Measurements from ENCODE around the gene ING3. TPM values are rescaled to one million over a fixed set of nuclear protein-coding genes. Genes with fewer than 3 reads are reported as not detected.

Gene ING3, protein sequence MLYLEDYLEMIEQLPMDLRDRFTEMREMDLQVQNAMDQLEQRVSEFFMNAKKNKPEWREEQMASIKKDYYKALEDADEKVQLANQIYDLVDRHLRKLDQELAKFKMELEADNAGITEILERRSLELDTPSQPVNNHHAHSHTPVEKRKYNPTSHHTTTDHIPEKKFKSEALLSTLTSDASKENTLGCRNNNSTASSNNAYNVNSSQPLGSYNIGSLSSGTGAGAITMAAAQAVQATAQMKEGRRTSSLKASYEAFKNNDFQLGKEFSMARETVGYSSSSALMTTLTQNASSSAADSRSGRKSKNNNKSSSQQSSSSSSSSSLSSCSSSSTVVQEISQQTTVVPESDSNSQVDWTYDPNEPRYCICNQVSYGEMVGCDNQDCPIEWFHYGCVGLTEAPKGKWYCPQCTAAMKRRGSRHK
- total RNA-seq = 10 to 100 TPM; 13.6 to 15.6 TPM
- long read RNA-seq, transcript ING3-201 (12 exons, 3,777 nt) = major isoform, 8 of 10 reads
- long read RNA-seq, partial matches to known transcripts = 0 of 10 reads
- long read RNA-seq, other reads (novel, unspliced or antisense) = 1 of 10 reads

DNA sequence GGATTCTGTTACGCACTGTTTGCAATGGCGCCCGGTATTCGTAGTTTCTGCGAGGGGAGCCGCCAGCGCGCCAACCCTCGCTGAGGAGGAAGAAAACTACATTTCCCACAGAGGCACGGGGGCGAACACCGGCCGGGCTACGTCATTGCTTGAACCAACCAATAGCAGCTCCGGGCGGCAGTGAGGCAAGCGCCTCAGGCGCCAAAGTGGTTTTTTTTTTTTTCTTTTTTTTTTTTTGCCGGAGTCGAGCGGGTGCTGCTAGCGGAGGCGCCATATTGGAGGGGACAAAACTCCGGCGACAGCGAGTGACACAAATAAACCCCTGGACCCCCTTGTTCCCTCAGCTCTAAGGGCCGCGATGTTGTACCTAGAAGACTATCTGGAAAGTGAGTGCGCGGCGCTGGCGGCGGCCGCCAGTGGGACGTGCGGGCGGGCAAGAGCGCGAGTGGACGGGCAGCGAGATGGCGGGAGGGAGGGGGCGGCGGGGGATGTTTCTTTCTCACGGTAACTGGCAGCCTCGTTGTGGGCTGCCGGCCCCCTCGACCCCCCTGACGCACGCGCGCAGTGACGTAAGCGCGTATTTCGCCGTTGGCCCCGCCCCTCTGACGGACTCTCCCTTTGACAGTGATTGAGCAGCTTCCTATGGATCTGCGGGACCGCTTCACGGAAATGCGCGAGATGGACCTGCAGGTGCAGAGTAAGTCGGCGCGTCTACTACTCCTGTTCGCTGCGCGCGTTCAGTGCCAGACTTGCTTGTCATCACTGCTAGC, at the start of gene ING3:
ING3 (plus strand) TSS at position 239 of the 770 bp plus-strand sequence; CDS start at position 359, 120 bp downstream.
- intact Hi-C loops (cut with DNase I, micrococcal nuclease) = no loop called here
- peak; percentile 98 for DNase-seq
- ATAC-seq = peak; percentile 94

DNA sequence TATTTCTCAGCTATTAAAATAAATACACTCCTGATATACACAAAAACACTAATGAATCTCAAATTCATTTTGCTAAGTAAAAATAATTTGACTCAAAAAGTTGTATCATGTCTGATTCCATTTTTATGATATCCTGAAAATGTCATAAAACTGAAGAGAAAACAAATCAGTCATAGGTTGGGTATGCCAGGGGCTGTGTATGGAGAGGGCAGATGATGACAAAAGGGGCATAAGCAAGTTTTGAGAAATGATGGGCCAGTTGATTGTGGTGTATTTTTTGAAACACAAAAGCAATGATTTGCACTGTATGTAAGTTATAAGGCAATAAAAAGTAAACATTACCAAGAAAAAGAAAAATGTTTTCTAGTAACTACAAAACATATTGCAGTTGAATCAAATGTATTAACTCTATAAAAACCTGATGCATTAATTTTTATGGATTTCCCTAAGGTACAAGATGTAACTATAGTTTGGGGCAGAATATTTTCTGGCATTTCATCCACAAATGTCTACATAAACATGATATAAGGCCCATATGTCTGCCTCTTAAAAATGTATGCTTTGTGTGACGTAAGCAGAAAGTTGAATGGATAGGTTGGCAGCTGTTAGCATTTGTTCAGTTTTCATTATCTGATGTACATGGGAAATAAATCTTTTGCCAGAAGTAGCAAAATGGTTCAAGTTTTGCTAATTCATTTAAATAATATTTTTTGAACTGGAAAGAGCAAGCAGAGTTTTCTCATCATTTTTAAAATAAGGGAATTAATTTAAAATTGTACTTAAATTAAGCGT, 35.1 kb upstream of the ING3 start:
- intact Hi-C loops (cut with DNase I, micrococcal nuclease) = no loop called here
- ATAC-seq = no peak
- no peak for DNase-seq

DNA sequence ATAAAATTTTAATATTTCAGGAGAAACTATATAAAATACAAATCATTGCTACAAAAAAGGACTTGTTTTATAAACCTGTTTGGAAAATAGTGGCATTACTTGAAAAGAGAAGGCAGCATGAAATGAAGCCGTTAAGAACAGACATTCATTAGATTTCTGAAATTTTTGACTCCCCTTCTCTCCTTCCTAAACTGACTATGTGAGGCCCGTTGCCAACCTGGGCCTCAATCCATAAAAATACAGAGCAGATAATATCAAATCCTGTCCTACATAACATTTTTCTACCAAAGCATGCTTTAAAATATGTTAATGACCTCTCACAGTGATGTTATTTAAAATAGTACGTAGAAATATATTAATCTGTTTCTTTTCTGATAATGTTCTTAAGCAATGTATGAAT, 34.5 kb upstream of the ING3 start:
- intact Hi-C loops (cut with DNase I, micrococcal nuclease) = no loop called here
- no peak for ATAC-seq
- DNase-seq = no peak

DNA sequence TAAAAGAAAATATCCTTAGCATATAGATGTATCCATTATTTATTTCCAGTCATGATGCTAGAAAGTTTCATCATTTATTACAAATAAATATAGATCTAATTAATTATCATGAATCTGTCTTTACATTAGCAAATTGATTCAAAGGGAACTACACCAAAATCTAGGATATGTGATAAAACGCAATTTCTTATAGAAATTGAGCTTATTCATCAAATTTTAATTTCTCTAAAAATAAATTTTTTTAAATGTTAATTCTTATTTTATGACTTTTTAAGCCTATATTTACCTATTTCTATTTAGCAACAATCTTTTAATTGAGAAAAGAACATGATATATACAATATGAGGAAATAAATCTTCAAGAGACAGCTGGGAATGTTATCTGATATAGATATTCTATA, 34.0 kb upstream of the ING3 start:
- intact Hi-C loops (cut with DNase I, micrococcal nuclease) = no loop called here
- no peak for ATAC-seq
- DNase-seq = no peak

DNA sequence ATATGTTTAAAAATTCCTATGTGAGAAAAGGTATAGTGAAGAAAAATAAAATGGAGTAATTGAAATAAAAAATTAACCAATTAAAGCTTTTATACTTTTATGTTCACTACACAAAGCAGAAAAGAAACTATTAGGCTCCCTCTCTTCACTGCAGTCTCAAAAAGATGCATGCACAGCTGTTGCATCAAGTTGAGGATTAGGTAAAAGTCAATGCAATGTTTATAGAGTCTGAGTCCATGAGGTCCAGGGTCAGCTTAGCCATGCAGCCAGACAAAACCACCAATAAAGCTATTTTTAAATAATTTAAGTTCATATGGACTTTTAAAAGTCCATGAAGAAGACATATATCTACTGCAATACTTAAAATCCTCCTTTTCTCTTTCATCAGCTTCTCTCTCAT, 31.1 kb upstream of the ING3 start:
- intact Hi-C loops (cut with DNase I, micrococcal nuclease) = no loop called here
- ATAC-seq (no peak), DNase-seq (no peak)

DNA sequence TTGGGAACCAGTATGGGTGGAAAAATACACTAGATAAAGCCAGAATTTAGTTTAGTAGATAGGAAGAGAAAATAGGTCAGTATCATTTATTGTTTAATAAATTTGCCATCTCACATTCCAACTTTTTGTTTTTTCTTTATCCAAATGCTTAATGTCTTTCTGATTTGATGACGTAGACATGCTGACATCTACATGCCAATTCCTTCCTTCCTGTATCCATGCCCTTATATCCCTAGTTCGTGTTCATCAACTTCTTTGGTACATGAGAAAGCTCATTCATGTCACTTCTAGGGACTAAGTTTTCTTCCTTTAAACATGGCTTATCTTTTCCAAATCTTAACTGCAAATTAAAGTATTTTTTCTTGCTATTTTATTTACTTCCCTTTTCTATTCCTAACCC, 30.5 kb upstream of the ING3 start:
- DNase-seq = no peak

DNA sequence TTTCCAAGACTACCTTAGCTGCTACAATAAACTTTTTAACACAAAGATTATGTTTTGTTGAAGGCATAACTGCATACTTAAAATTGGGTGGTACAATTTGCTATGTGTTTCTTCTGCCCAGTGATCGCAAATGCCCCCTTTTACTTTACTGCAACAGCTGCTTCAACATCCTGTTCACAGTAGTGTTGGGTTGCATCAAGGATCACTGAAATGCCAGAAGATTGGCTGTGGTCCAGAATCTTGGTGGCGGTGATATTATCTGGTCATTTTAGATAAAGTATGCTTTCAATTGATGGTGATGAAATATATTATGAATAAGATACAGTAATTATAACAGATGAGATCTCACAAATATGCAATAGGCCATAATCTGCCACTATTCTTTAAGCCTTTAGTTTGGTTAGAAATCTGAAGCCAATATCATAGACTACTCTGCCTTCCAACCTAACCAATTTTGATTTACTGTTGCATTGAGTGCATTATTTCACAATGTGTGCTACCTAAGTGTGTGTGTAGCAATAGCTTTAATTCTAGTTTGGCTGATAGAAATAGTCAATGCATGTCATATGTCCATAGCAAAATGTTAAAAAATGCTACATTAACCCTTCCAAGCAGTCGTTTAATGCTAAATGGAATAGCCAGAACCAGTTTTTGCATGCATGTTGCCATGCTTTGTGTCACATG, 29.8 kb upstream of the ING3 start:
- intact Hi-C loops (cut with DNase I, micrococcal nuclease) = no loop called here
- DNase-seq (no peak), ATAC-seq (no peak)

More for the DNA sequence above, 30.5 kb upstream of the ING3 start:
- ATAC-seq = no peak
- intact Hi-C loops (cut with DNase I, micrococcal nuclease) = no loop called here

DNA sequence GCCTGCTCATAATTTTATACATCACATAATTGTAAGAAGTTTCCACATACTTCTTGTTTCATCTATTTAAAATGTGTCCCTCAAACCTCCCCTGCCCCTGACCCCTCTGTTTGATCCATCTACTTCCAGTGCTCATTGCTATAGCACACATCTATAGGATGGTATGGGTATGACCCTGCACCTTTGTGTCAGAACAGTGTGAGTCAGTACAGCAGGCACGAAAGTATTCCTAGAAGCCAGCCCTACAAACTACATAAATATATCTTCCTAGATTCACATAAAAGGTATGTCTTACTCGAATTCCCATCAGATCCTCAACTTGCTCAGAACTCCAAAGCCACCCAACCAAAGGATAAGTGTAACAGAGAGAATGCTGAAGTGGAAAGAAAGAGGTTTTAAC, 25.7 kb upstream of the ING3 start:
- intact Hi-C loops (cut with DNase I, micrococcal nuclease) = no loop called here
- ATAC-seq (no peak), DNase-seq (no peak)

DNA sequence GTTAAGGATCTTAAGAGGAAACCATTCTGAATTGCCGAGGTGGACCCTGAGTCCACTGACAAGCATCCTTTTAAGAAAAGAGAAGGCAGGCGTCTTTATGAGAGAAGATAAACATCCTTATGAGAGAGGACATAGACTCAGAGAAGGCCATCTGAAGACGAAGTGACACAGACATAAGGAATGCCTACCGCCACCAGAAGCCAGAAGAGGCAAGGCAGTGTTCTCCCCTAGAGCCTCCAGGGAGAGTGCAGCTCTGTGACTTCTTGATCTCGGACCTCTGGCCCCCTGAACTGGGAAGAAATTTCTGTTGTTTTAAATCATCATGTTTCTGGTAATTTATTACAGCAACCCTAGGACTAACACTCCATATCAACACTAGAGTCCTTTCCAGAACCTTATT, 25.2 kb upstream of the ING3 start:
- DNase-seq (no peak), ATAC-seq (no peak)
- intact Hi-C loops (cut with DNase I, micrococcal nuclease) = no loop called here

DNA sequence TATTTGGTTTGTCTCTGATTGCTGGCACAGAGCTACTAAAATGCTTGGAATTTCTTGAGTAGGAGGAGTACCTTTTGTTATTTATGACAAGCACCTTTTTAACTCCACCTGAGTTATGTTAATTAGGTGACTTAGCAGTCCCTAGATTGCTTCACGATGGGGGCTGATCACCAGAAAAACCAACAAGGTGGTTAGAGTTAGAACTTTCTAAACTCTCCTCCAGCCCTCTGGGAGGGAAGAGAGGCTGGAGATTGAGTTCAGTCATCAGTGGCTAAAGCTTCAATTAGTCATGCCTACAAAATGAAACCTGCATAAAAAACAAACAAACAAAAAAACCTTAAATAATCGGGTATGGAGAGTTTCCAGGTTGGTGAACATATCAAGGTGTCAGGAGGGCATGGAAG, 23.6 kb upstream of the ING3 start:
- intact Hi-C loops (cut with DNase I, micrococcal nuclease) = no loop called here
- ATAC-seq = no peak
- no peak for DNase-seq

DNA sequence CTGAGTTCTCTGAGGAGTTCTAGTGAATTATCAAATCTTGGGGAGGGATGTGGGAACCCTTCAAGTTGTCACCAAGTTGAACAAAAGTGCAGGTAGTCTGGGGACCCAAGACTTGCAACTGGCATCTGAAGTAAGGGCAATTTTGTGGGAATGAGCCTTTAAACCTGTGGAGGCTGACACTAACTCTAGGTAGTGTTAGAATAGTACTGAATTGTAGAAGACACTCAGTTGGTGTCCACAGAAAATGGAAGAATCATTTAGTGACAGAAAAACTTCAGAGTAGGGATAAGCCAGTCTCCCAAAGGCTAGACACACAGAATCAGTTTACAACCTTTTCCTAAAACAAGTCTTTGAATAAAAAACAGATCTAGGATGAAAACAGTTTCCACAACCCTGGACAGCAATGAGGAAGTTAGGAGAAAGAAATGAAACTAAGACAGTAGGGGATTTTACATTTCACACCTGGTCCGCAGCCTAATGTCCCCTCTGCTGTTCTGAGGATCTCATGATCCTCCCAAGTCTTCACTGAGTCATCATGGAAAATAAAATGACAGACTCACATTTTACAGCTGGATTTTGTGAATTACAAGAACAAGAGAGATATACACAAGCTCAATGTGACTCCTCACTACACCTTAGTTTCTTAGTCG, 23.0 kb upstream of the ING3 start:
- ATAC-seq = no peak
- no peak for DNase-seq
- intact Hi-C loops (cut with DNase I, micrococcal nuclease) = no loop called here

DNA sequence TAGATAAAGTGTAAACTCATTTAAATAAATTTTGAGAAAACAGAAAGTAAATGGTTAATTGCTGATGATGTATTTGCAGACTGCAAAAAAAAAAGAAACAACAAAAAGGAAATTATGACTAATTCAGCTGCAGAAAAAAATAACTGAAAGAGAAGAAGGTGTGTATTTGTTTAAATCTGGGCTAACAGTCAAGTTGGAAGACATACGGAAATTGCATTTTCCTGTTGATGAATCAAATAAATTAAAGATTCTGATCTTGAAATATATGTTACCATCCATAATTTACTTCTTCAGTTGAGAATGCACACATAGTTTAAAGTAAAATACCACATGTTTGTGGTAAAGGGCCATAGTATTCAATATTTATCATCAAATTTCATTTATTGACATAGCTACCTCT, 19.3 kb upstream of the ING3 start:
- DNase-seq (no peak), ATAC-seq (no peak)
- intact Hi-C loops (cut with DNase I, micrococcal nuclease) = no loop called here

DNA sequence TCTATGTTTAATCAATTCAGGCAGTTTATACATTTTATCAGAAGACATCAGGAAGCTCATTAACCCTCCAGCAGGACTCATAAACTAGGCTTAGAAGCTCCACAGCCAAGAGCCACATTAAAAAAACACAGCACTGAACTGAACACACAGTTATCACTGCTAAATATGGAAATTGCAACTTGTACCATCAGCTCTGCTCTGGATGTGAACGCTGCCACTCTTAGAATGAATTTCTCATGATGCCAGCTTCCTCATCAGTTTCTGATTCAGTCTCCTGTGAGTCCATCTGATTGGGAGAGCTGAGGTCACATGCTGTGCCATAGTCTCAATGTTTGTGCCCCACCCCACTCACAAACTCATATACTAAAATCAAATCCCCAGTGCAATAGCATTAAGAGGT, 17.1 kb upstream of the ING3 start:
- intact Hi-C loops (cut with DNase I, micrococcal nuclease) = no loop called here
- peak; percentile 49 for ATAC-seq
- DNase-seq = no peak

DNA sequence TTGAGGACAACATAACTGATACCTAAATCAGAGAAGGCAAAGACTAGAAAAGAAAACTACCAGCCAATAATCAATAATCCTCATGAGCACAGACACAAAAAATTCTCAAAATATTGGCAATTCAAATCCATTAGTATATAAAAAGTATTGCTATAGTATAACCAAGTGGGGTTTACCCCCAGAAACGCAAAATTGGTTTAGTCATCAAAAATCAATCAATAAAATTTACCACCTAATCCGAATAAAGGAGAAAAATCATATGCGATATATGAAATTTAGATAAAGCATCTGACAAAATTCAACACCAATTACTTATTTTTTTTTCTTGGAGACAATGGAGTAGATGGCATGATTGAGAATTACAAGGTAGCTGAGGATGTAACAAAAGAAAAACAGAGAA, 11.2 kb upstream of the ING3 start:
- DNase-seq (no peak), ATAC-seq (no peak)
- intact Hi-C loops (cut with DNase I, micrococcal nuclease) = no loop called here

DNA sequence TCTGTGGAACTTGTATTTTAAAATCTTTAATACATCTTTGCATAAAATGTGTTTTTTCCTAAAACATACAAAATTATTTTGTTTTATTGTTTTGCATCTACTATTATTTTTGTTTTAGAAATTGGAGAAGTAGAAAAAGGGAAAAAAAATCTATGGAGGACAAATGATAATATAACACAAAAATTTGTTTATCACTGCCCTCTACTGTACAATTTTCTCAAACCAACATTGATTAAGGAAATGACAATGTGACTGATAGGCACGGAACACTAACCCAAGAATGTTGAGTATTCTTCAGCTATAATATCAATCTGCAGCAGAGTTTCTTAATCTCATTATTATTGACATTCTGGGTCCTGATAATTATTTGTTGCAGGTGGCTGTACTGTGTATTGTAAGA, 9.5 kb upstream of the ING3 start:
- DNase-seq (no peak), ATAC-seq (peak; percentile 65)
- intact Hi-C loops (cut with DNase I, micrococcal nuclease) = loop anchor here in 1 of 2 donors (5.0 to 10.0 kb wide), 2 partner anchors 86 to 134 kb away; partner anchors contain the start of gene TSPAN12

DNA sequence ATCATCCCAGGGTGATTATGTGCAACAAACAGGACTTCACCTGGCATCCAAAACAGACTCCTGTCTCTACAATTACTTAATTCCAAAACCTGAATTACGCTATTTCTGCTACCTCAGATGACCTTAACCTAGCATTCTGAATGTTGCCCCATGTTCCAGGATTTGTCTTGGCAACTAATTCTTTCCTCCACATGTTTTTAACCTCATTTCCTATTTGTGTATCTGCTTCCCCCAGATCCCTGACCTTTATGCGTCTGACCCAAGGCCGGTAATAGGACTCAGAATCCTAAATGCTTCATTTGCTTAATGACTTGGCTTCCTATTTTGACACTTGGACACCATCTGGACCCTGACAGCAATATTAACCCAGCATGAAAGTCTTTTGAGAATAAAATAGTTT, 8.7 kb upstream of the ING3 start:
- no peak for DNase-seq
- ATAC-seq = no peak
- intact Hi-C loops (cut with DNase I, micrococcal nuclease) = loop anchor here in 1 of 2 donors (5.0 to 10.0 kb wide), 2 partner anchors 87 to 135 kb away; partner anchors contain the start of gene TSPAN12

DNA sequence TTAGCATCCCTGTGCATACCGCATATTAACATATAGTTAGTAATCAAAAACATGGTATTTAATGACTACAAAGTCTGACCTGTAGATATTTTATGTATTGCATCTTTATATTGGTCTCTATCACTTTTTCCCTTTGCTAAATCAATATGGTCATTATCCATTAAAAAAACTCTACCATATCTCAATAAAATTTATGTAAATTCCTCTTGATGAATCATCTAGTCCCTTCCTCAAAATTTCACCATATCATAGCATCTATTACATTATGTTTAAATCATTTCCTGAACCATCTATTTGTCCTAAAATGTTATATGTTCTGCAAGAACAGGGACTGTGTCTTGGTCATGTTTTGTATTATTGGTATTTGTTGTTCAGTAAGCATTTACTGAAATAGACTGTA, 7.7 kb upstream of the ING3 start:
- DNase-seq (no peak), ATAC-seq (no peak)
- intact Hi-C loops (cut with DNase I, micrococcal nuclease) = loop anchor here in 1 of 2 donors (5.0 to 10.0 kb wide), 2 partner anchors 88 to 136 kb away; partner anchors contain the start of gene TSPAN12

Data from left colon (tissue), 2 donors.